K562 (cell line): ENCODE results near the gene RHPN2. TPM values are rescaled to one million over a fixed set of nuclear protein-coding genes. Genes with fewer than 3 reads are reported as not detected.
A peak's percentile ranks its signal among the peaks of the same experiment; 100 is the strongest.

ENCODE experiments used
- ATF7 ChIP-seq: fragments of 450-650 bp; IDR thresholded peaks from 2 replicates; pipeline ENCODE4 v1.7.1; 2014; ENCODE audit warnings: mild to moderate bottlenecking, moderate library complexity
- C11orf30 ChIP-seq: fragments of 450-650 bp; IDR thresholded peaks from 2 replicates; pipeline ENCODE4 v1.6.1; 2016; ENCODE audit warnings: low read depth, mild to moderate bottlenecking
- CTBP1 ChIP-seq: fragments of 450-650 bp; IDR thresholded peaks from 2 replicates; pipeline ENCODE4 v1.6.1; 2016; ENCODE audit warnings: borderline replicate concordance
- ERF ChIP-seq: fragments of 450-650 bp; formaldehyde crosslinking; IDR thresholded peaks from 2 replicates; pipeline ENCODE4 v1.4.0; 2020; ENCODE audit warnings: mild to moderate bottlenecking, mixed read lengths
- ESRRB ChIP-seq: fragments of 250-450 bp; sonication (Bioruptor Pico); IDR thresholded peaks from 2 replicates; pipeline ENCODE4 v1.5.0; 2020; ENCODE audit warnings: mild to moderate bottlenecking, moderate library complexity, borderline replicate concordance
- GABPA ChIP-seq: fragments of 200-800 bp; sonication (Bioruptor generic); conservative IDR thresholded peaks from 2 replicates; pipeline ENCODE4 v1.6.1; 2016; ENCODE audit warnings: low read depth, missing genetic modification characterization, missing compliant biosample characterization
- HDAC1 ChIP-seq, 2 experiments: fragments of 450-650 bp; IDR thresholded peaks; 2 replicates each; pipeline ENCODE4 v1.6.1; 2016 to 2017; ENCODE audit warnings: inconsistent platforms in 1 of 2, mild to moderate bottlenecking in 1 of 2, moderate library complexity in 1 of 2
- NCOA6 ChIP-seq: fragments of 450-650 bp; IDR thresholded peaks from 2 replicates; pipeline ENCODE4 v1.6.1; 2017; ENCODE audit warnings: mild to moderate bottlenecking
- NFIC ChIP-seq: fragments of 450-650 bp; IDR thresholded peaks from 2 replicates; pipeline ENCODE4 v1.6.1; 2017; ENCODE audit warnings: mild to moderate bottlenecking, inconsistent platforms
- RHOXF2B ChIP-seq: fragments of 250-450 bp; sonication (Bioruptor Pico); conservative IDR thresholded peaks from 2 replicates; pipeline ENCODE4 v1.5.1; 2021
- SIRT6 ChIP-seq: IDR thresholded peaks from one replicate; pipeline ENCODE4 v1.6.1; 2012; ENCODE audit warnings: low read depth, mild to moderate bottlenecking, control low read depth, inconsistent platforms, low read length, moderate library complexity
- SP1 ChIP-seq: sonication (generic); formaldehyde crosslinking; IDR thresholded peaks from 2 replicates; pipeline ENCODE4 v1.8.1; 2022; ENCODE audit warnings: mild to moderate bottlenecking, missing genetic modification reagents
- SRF ChIP-seq, 2 experiments: fragments of 250-450, 450-650 bp in 1 of 2; sonication (Bioruptor Pico) in 1 of 2; sonication (generic) in 1 of 2; formaldehyde crosslinking; IDR thresholded peaks; 2 replicates each; pipeline versions ENCODE4 v1.5.0 to v1.5.1; 2020 to 2022; ENCODE audit warnings: mild to moderate bottlenecking in 1 of 2, missing genetic modification reagents in 1 of 2
- XRCC4 ChIP-seq: IDR thresholded peaks from one replicate; pipeline ENCODE4 v1.6.1; 2011; ENCODE audit not compliant: insufficient read depth, insufficient read length; ENCODE audit errors: extremely low read depth
- ZC3H8 ChIP-seq: fragments of 450-650 bp; IDR thresholded peaks from 2 replicates; pipeline ENCODE4 v1.6.1; 2017
- ZNF165 ChIP-seq: fragments of 250-450 bp; sonication (Bioruptor Pico); IDR thresholded peaks from 2 replicates; pipeline ENCODE4 v1.4.0; 2020; ENCODE audit warnings: borderline replicate concordance
- ZNF197 ChIP-seq: fragments of 200-800 bp; sonication (Bioruptor generic); IDR thresholded peaks from 2 replicates; pipeline ENCODE4 v1.6.1; 2016; ENCODE audit warnings: low read depth, missing genetic modification characterization, missing compliant biosample characterization
- ZNF445 ChIP-seq: fragments of 250-450 bp; sonication (Bioruptor Pico); IDR thresholded peaks from 2 replicates; pipeline ENCODE4 v1.4.0; 2020; ENCODE audit warnings: low read depth, mild to moderate bottlenecking, moderate library complexity
- ZNF57 ChIP-seq: fragments of 450-650 bp; formaldehyde crosslinking; IDR thresholded peaks from 2 replicates; pipeline ENCODE4 v1.4.0; 2020; ENCODE audit warnings: mild to moderate bottlenecking, moderate library complexity
- polyA plus RNA-seq, 8 experiments: library from polyadenylated mRNA; depleted of rRNA in 4 of 8; stranded (reverse) in 5 of 8; unstranded in 3 of 8; fragments of >200 nt; fragmentation: Nextera tagmentation in 2 of 8; fragmentation: Illumina TruSeq in 1 of 8; extraction: Ambion mirVana in 2 of 8; extraction: Trizol in 1 of 8; gene quantifications; 2 replicates each; pipeline versions ENCODE4 v1.2.1 to v1.2.3, GENCODE V29; 2011 to 2014; ENCODE audit warnings: inconsistent platforms in 1 of 8, missing spikeins in 1 of 8
- total RNA-seq, 7 experiments: library from RNA; depleted of rRNA in 6 of 7; stranded (reverse); fragments of >200 nt in 6 of 7; fragmentation: Illumina TruSeq in 2 of 7; extraction: Trizol in 2 of 7; gene quantifications; 2 replicates each; pipeline versions ENCODE4 v1.2.1 to v1.2.3, GENCODE V29; 2011 to 2021; ENCODE audit warnings: low replicate concordance in 1 of 7
- TF ChIP-seq, protein P1 (sequence below): fragments of 450-650 bp; formaldehyde crosslinking; IDR thresholded peaks from 2 replicates; pipeline ENCODE4 v1.4.0; 2022; ENCODE audit warnings: missing genetic modification characterization
- TF ChIP-seq, protein P2 (sequence below): sonication (generic); formaldehyde crosslinking; IDR thresholded peaks from 2 replicates; pipeline ENCODE4 v1.4.0; 2020; ENCODE audit warnings: mild to moderate bottlenecking, missing genetic modification reagents
- TF ChIP-seq, protein P3 (sequence below): fragments of 450-650 bp; conservative IDR thresholded peaks from 2 replicates; pipeline ENCODE4 v1.6.1; 2016; ENCODE audit warnings: missing genetic modification characterization, low read depth, mild to moderate bottlenecking, control low read depth, missing compliant biosample characterization
- TF ChIP-seq, protein P4 (sequence below): IDR thresholded peaks from 2 replicates; pipeline ENCODE4 v1.6.1; 2016; ENCODE audit warnings: missing genetic modification characterization, missing compliant biosample characterization

The RHPN2 gene
- total and polyA plus RNA-seq, 9 of the 15 experiments (the other 6 are each of a cell fraction or from before 2014, with no cell fraction given) = 0.63 to 9.9 (median 3.2) TPM

DNA sequence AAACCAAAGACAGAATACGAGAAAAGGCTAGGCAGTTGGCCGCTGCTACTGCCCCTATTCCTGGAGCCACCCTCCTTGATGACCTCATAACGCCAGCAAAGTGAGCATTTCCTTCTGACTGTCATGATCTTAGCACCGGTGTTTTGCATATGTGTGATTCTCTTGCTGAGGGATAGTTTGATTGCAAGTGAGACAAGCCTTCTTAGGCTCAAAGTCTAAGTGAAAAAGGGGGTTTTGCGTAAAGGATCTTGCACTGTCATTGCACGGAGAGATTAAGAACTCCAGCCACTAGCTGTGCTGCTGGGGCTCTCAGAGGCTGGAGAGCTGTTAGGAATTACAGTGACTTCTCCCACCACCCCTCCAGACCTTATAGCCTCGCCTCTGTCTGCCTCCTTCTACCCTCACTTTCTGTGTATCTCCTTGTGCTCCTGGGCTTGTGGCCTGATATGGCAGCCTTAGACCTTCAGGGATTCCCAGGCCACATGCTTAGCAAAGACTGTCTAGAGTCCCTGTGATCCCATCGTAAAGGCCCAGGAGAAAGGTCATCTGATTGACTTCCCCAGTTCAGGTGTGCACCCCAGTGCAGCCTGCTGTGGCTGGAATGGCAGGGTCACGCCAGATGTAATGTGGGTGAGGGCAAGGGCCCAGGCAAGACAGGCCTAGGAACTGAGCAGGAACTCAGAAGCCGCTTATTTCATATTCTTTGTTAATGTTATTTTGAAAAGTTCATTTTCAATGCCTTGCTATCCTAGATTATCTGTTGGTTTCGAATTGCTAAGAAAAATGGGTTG is 28.9 kb upstream of the RHPN2 start (continued):
- TF ChIP-seq ATF7 (peak; percentile 72; the same call in 1 of the 2 replicates), ZNF165 (CRISPR knock-in tag) (no peak), C11orf30 (peak; percentile 79), HDAC1 (IDR thresholded peaks at IDR 0.05) (no peak), ZNF445 (CRISPR knock-in tag) (no peak), XRCC4 (no peak), SP1 (CRISPR knock-in tag) (no peak), ZNF197 (CRISPR knock-in tag) (no peak), NCOA6 (no peak), GABPA (tag) (0 out of 2 replicates have a peak, but pooled peaks have one; percentile 28), ZNF57 (CRISPR knock-in tag) (no peak), NFIC (no peak), ERF (CRISPR knock-in tag) (no peak), RHOXF2B (no peak), ZC3H8 (no peak), ESRRB (CRISPR knock-in tag) (no peak), SIRT6 (no peak), SRF (CRISPR knock-in tag; IDR thresholded peaks at IDR 0.05) (no peak), CTBP1 (peak; percentile 10; the same call in 1 of the 2 replicates)
- TF ChIP-seq, protein P1, sequence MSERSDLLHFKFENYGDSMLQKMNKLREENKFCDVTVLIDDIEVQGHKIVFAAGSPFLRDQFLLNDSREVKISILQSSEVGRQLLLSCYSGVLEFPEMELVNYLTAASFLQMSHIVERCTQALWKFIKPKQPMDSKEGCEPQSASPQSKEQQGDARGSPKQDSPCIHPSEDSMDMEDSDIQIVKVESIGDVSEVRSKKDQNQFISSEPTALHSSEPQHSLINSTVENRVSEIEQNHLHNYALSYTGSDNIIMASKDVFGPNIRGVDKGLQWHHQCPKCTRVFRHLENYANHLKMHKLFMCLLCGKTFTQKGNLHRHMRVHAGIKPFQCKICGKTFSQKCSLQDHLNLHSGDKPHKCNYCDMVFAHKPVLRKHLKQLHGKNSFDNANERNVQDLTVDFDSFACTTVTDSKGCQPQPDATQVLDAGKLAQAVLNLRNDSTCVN (CRISPR knock-in tag) = no peak
- TF ChIP-seq, protein P2, sequence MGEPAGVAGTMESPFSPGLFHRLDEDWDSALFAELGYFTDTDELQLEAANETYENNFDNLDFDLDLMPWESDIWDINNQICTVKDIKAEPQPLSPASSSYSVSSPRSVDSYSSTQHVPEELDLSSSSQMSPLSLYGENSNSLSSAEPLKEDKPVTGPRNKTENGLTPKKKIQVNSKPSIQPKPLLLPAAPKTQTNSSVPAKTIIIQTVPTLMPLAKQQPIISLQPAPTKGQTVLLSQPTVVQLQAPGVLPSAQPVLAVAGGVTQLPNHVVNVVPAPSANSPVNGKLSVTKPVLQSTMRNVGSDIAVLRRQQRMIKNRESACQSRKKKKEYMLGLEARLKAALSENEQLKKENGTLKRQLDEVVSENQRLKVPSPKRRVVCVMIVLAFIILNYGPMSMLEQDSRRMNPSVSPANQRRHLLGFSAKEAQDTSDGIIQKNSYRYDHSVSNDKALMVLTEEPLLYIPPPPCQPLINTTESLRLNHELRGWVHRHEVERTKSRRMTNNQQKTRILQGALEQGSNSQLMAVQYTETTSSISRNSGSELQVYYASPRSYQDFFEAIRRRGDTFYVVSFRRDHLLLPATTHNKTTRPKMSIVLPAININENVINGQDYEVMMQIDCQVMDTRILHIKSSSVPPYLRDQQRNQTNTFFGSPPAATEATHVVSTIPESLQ (CRISPR knock-in tag) = no peak
- TF ChIP-seq, protein P3, sequence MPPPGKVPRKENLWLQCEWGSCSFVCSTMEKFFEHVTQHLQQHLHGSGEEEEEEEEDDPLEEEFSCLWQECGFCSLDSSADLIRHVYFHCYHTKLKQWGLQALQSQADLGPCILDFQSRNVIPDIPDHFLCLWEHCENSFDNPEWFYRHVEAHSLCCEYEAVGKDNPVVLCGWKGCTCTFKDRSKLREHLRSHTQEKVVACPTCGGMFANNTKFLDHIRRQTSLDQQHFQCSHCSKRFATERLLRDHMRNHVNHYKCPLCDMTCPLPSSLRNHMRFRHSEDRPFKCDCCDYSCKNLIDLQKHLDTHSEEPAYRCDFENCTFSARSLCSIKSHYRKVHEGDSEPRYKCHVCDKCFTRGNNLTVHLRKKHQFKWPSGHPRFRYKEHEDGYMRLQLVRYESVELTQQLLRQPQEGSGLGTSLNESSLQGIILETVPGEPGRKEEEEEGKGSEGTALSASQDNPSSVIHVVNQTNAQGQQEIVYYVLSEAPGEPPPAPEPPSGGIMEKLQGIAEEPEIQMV = no peak
- TF ChIP-seq, protein P4, sequence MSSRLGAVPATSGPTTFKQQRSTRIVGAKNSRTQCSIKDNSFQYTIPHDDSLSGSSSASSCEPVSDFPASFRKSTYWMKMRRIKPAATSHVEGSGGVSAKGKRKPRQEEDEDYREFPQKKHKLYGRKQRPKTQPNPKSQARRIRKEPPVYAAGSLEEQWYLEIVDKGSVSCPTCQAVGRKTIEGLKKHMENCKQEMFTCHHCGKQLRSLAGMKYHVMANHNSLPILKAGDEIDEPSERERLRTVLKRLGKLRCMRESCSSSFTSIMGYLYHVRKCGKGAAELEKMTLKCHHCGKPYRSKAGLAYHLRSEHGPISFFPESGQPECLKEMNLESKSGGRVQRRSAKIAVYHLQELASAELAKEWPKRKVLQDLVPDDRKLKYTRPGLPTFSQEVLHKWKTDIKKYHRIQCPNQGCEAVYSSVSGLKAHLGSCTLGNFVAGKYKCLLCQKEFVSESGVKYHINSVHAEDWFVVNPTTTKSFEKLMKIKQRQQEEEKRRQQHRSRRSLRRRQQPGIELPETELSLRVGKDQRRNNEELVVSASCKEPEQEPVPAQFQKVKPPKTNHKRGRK (tag) = no peak
